Activated naive CD8-positive, alpha-beta T cell treated with anti-CD3 and anti-CD28 coated beads, Interleukin-2, amount 50 U/mL, for 16 hours (primary cell): ENCODE results near the gene MSTO1.
"Not testable (repeated sequence)": the region's sequence is repeated elsewhere in the genome, so short reads cannot be mapped to it uniquely, and the experiment has no call there.

Experiments used
- DNase-seq: peaks from one replicate; pipeline ENCODE4 v3.0.0-alpha.2; 2020; ENCODE audit warnings: low read depth, low spot score

MSTO1 gene

GRCh38 chr1:155609515-155610256, at the start of gene MSTO1:
MSTO1 (plus strand) TSS chr1:155610218; CDS start chr1:155610249, 31 bp downstream.
- DNase-seq: peak; percentile 97

- peak; percentile 8 for DNase-seq
Measured at GRCh38 chr1:155561779-155562580, 48.0 kb upstream of the MSTO1 start.

DNA sequence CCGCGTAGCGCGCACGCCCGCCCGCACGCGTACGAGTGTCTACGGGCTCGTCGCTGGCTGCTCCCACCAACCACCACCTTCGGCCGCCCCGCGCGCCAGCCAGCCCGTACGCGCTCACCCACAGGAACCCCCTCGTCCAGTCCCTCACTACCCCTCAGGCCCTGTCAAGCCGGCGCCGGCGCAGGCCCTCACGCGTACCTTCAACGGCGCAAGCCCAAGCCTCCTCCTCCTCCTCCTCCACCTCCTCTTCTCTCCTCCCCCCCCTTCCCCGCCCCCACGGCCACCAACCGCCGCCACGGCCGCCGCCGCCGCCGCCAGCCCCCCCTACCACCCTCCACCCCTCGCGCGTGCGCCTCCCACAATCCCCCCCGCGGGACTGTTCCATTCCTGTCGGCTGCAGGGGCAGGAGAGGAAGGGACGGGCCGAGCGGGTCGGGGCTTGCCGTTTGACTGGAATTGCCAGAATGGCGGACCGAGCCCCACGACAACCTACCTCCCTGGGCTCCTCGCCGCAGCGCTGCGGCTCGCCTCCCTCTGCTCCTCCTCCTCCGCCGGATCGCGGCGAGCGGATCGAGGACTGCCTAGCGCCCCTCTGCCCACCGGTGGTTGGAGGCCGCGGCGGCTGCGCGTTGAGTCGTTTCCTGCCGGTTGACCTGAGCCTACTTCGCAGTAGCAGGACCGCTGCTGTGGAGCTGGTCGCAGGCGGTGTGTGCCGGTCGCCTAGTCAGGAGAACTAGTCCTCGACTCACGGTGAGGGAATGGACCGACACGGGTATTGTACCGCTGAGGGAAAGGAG, 47.2 kb upstream of the MSTO1 start, which contains the start of gene ASH1L:
TSS of gene ASH1L (minus strand) at position 223 of the 796 bp plus-strand sequence. CDS start 41,284 bp downstream, outside the sequence.
- DNase-seq: peak; percentile 92

GRCh38 chr1:155563377-155564022, 46.5 kb upstream of the MSTO1 start:
- DNase-seq: not testable (repeated sequence)

DNA sequence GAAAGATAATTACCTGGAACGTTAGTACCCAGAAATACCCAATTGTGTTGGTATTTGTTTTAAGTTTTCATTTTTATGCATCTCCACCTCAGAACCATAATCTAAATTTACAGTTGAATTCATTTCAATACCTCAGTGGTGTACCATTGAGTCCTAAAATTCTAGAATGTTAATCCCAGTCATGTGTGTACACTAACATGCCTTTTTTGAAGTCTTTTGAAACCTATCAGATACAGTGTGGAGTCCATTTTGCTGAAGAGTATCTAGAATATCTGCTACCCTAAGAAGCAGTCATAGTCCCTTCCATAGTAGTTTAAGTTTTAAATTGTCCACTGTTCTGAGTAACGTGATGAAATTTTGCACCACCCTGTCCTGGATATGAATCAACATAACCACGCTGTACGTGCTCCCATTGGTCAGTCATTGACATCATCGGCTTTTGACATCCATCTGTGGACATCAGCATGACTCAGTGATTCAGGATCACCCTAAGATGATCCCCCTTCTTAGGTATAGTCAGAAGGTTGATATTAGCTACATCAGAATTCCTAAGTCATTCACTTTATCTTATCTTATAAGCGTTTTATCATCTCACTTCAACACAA, 39.9 kb upstream of the MSTO1 start:
- no peak for DNase-seq

DNA sequence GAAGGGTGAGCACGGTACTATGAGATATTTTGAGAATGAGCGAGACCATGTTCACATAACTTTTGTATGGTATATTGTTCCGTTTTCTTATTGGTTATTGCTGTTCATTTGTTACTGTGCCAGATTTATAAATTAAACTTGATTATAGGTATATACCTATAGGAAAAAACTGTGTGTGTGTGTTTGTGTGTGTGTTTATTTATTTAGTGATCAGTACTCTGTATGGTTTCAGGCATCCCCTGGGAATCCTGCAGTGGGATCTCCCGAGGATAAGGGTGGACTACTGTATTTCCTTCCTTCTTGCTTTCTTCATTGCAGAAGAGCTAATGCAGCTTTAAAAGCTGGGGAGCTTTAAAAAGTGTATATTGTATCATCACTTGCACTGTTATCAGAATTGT, 39.4 kb upstream of the MSTO1 start:
- DNase-seq: no peak

- no peak for DNase-seq
Measured at GRCh38 chr1:155574077-155574476, 35.9 kb upstream of the MSTO1 start.

- DNase-seq: not testable (repeated sequence)
Measured at GRCh38 chr1:155575608-155576007, 34.4 kb upstream of the MSTO1 start.

DNA sequence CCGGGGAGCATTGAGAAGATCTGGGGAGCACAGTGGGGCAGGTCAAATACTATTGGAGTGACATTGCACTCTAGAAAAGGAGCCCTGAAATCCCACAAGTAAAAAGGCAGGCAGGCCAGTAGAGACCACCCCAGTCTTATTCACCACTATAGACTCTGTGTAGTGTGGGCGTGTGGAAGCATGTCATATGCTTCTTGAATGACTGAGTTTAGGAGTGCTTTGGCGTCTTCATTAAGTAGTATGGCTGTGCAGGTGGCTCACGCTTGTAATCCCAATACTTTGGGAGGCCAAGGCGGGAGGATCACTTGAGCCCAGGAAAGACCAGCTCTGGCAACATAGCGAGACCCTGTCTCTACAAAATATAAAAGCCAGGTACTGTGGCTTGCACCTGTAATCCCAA, 26.2 kb upstream of the MSTO1 start:
- DNase-seq: not testable (repeated sequence)

GRCh38 chr1:155589282-155589681, 20.7 kb upstream of the MSTO1 start:
- DNase-seq: not testable (repeated sequence)

GRCh38 chr1:155590516-155591247, 19.3 kb upstream of the MSTO1 start:
- DNase-seq: not testable (repeated sequence)

DNA sequence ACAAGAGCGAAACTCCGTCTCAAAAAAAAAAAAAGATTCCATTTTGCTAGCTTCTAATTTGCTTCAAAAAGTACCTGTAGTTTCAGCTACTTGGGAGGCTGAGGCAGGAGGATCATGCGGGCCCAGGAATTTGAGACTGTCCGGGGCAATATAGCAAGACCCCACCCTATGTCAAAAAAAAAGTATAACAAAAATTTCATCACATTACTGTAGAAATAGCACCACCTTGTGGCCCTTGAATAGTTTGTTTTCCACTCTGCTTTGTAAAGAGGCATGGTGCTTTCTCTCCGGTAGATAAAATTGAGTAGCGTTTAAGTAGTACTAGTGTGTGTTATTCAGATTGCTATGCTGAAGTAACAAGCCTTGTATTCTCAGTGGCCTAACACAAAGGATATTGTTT, 18.2 kb upstream of the MSTO1 start:
- DNase-seq: no peak

DNA sequence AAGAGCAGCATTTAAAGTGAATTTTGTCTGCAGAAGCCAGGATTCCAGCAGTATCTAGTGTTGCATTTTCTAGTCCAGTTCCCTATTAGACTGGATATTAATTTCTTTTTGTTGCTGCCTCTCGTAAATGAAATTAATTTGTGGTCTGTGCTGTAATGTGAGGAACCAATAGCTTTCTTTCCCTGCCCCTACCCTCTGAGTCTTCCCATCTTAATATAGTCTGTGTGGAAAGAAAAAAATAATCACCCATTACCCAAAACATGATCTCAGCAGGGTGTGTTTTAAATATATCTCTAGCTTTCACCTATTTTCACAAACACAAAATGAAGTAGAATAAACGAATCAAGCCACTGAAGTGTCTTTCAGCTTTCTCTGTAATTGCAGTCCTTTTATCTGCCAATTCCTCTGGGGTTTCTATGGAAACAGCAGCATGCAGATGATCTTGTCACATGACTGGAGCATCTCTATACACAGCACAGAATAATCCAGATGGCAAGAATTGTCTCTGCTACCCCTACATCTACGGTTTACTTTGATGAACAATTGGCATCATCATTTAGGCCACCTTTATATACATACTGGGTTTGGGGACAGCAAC, 14.0 kb upstream of the MSTO1 start:
- not testable (repeated sequence) for DNase-seq

DNA sequence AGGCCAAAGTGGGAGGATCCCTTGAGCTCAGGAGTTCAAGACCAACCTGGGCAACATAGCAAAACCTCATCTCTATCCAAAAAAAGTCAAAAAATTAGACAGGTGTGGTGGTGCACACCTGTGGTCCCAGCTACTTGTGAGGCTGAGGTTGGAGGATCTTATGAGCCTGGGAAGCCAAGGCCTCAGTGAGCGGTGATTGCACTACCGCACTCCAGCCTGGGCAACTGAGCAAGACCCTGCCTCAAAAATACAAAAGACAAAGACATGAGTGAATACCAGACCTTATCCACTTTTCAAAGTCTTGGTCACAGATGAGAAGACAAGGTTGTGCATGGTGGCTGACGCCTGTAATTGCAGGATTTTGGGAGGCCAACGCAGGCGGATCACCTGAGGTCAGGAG, 13.2 kb upstream of the MSTO1 start:
- DNase-seq: no peak

GRCh38 chr1:155598842-155599331, 11.1 kb upstream of the MSTO1 start:
- no peak for DNase-seq

GRCh38 chr1:155599828-155600572, 10.0 kb upstream of the MSTO1 start:
- not testable (repeated sequence) for DNase-seq

- DNase-seq: no peak
Measured at GRCh38 chr1:155607708-155608107, 2.3 kb upstream of the MSTO1 start.

DNA sequence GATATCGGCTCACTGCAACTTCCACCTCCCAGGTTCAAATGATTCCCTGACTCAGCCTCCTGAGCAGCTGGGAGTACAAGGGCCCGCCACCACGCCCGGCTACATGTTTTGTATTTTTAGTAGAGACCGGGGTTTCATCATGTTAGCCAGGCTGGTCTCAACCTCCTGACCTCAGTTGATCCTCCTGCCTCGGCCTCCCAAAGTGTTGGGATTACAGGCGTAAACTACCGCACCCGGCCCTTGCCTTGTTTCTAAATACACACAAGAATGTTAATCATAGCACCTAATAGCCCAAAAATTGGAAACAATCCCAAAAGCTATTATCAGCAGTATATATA, 1.2 kb upstream of the MSTO1 start:
- no peak for DNase-seq

- DNase-seq: not testable (repeated sequence)
Measured at GRCh38 chr1:155610257-155610647, 234 bp downstream of the MSTO1 start.
